Hepatocyte (in vitro differentiated cells): ENCODE measurements around the gene PTPRK.

Source experiments
- CTCF ChIP-seq: fragments of 200-600 bp; sonication (generic); IDR thresholded peaks from 2 replicates; pipeline ENCODE4 v1.5.1; 2016; ENCODE audit warnings: antibody characterized with exemption, mild to moderate bottlenecking; ENCODE audit not compliant: poor library complexity
- EZH2 ChIP-seq: fragments of 200-600 bp; sonication (generic); IDR thresholded peaks from 2 replicates; pipeline ENCODE4 v1.6.1; 2016; ENCODE audit warnings: antibody characterized with exemption, mild to moderate bottlenecking, borderline replicate concordance
- EZH2phosphoT487 ChIP-seq: fragments of 200-600 bp; sonication (generic); IDR thresholded peaks from one replicate; pipeline ENCODE4 v1.6.1; 2018; ENCODE audit warnings: antibody characterized with exemption, mild to moderate bottlenecking, low read depth, moderate library complexity; ENCODE audit not compliant: unreplicated experiment, severe bottlenecking

- no peak for TF ChIP-seq CTCF
- no peak for TF ChIP-seq EZH2
- TF ChIP-seq EZH2phosphoT487 = no peak
Measured at GRCh38 chr6:128280066-128280465, 240.3 kb downstream of the PTPRK start.
